HL-60/S4 (cell line): Measurements from ENCODE around the gene UBP1.
"Not testable (repeated sequence)": the region's sequence is repeated elsewhere in the genome, so short reads cannot be mapped to it uniquely, and the experiment has no call there.

Experiments used
- in situ Hi-C: fragments of 300-500 bp; cut with MboI; formaldehyde crosslinking; loops from 2 replicates; pipeline ENCODE4 v1.14.3; 2022; ENCODE audit warnings: low sequenced_read_pairs

UBP1 gene

GRCh38 chr3:33440328-33441224 lies at the start of gene UBP1:
UBP1 (minus strand) TSS chr3:33440405; CDS start chr3:33439848, 557 bp downstream.
- in situ Hi-C loops = no loop called here

- in situ Hi-C loops = no loop called here
Observed at GRCh38 chr3:33488683-33489082, 48.5 kb upstream of the UBP1 start.

- in situ Hi-C loops = no loop called here
Observed at GRCh38 chr3:33488246-33488645, 48.0 kb upstream of the UBP1 start.

GRCh38 chr3:33482111-33482521 lies 41.9 kb upstream of the UBP1 start:
- in situ Hi-C loops = no loop called here

GRCh38 chr3:33474896-33475295 lies 34.7 kb upstream of the UBP1 start:
- in situ Hi-C loops = no loop called here

GRCh38 chr3:33473813-33474212 lies 33.6 kb upstream of the UBP1 start:
- in situ Hi-C loops = no loop called here

GRCh38 chr3:33467786-33468185 lies 27.6 kb upstream of the UBP1 start:
- in situ Hi-C loops = no loop called here

- in situ Hi-C loops = no loop called here
Observed at GRCh38 chr3:33461097-33461496, 20.9 kb upstream of the UBP1 start.

GRCh38 chr3:33459577-33459976 lies 19.4 kb upstream of the UBP1 start:
- in situ Hi-C loops = not testable (repeated sequence)

GRCh38 chr3:33458446-33458845 lies 18.2 kb upstream of the UBP1 start:
- in situ Hi-C loops = no loop called here

GRCh38 chr3:33456756-33457155 lies 16.6 kb upstream of the UBP1 start:
- in situ Hi-C loops = no loop called here

- in situ Hi-C loops = no loop called here
Observed at GRCh38 chr3:33453331-33453761, 13.1 kb upstream of the UBP1 start.

GRCh38 chr3:33451994-33452393 lies 11.8 kb upstream of the UBP1 start:
- in situ Hi-C loops = not testable (repeated sequence)

- in situ Hi-C loops = no loop called here
Observed at GRCh38 chr3:33447958-33448357, 7.8 kb upstream of the UBP1 start.

GRCh38 chr3:33447256-33447625 lies 7.0 kb upstream of the UBP1 start:
- in situ Hi-C loops = not testable (repeated sequence)

- in situ Hi-C loops = no loop called here
Observed at GRCh38 chr3:33442190-33442589, 2.0 kb upstream of the UBP1 start.

- in situ Hi-C loops = no loop called here
Observed at GRCh38 chr3:33441225-33441976, 1.2 kb upstream of the UBP1 start.

- in situ Hi-C loops = no loop called here
Observed at GRCh38 chr3:33439546-33440327, 468 bp downstream of the UBP1 start.

- in situ Hi-C loops = no loop called here
Observed at GRCh38 chr3:33438881-33439545, 1.2 kb downstream of the UBP1 start.

- in situ Hi-C loops = no loop called here
Observed at GRCh38 chr3:33438284-33438668, 1.9 kb downstream of the UBP1 start.
